IPS-NIHi7 (cell line): ENCODE results near the gene UGGT1.

ENCODE experiments used
- DNase-seq: peaks from one replicate; pipeline ENCODE4 v3.0.0; 2012; ENCODE audit warnings: mixed read lengths; ENCODE audit errors: extremely low spot score

Gene UGGT1, protein sequence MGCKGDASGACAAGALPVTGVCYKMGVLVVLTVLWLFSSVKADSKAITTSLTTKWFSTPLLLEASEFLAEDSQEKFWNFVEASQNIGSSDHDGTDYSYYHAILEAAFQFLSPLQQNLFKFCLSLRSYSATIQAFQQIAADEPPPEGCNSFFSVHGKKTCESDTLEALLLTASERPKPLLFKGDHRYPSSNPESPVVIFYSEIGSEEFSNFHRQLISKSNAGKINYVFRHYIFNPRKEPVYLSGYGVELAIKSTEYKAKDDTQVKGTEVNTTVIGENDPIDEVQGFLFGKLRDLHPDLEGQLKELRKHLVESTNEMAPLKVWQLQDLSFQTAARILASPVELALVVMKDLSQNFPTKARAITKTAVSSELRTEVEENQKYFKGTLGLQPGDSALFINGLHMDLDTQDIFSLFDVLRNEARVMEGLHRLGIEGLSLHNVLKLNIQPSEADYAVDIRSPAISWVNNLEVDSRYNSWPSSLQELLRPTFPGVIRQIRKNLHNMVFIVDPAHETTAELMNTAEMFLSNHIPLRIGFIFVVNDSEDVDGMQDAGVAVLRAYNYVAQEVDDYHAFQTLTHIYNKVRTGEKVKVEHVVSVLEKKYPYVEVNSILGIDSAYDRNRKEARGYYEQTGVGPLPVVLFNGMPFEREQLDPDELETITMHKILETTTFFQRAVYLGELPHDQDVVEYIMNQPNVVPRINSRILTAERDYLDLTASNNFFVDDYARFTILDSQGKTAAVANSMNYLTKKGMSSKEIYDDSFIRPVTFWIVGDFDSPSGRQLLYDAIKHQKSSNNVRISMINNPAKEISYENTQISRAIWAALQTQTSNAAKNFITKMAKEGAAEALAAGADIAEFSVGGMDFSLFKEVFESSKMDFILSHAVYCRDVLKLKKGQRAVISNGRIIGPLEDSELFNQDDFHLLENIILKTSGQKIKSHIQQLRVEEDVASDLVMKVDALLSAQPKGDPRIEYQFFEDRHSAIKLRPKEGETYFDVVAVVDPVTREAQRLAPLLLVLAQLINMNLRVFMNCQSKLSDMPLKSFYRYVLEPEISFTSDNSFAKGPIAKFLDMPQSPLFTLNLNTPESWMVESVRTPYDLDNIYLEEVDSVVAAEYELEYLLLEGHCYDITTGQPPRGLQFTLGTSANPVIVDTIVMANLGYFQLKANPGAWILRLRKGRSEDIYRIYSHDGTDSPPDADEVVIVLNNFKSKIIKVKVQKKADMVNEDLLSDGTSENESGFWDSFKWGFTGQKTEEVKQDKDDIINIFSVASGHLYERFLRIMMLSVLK (N-terminal part only)

DNA sequence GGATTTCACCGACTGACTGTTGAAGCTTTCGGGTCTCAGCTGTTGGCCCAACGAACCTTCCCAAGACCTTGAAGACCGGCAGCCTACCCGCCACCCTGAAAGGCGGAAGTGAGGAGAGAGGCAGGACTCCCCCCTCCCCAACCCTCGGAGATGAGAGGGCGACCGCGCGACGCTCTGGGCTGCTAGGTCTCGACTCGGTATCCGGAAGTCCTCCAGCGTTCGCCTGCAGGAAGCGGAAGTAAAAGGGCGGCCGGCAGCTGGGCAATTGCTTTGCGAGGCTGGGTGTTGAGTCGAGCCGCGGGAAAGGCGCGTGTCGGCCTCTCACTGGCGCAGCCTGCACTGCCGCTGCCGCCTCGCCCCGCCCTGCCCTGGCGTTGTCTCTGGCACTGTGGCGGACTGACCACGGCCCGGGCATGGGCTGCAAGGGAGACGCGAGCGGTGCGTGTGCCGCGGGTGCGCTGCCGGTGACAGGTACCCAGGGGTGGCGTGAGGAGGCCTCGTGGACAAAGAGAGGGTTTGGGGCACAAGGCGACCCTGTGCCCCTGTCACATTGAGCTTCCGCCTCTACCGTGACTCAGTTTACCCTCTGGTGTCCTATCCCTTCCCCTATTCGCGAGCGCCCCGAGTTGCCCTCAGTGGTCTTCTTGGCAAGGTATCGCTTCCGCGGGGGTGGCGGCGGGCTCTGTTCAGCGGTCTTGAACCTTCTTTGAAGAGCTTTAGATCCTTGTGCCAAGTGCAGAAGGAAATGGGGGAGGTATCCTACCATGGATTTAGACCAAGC is at the start of gene UGGT1:
Gene UGGT1 (plus strand): TSS at position 256 of the 781 bp plus-strand sequence. CDS start 158 bp downstream, at position 414.
- peak; percentile 98 for DNase-seq

DNA sequence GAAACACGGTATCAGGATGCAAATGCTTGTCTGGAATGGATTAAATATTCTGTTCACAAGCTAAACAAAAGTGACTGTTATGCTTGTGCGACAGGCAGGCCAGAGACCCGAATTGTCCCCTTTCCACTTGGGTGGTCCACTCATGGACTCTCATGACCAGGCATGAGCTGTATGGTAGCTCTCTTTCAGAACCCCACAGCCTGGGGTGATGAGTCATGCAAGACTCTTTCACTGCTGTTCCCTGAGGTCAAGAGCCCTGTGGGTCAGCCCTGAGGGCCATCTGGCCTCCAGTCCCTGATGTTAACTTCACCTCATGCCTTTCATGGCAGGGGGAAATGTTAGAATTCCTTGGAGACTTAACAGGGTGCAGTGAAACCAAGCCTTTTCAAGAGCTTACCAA is 49.4 kb upstream of the UGGT1 start:
- DNase-seq: no peak

GRCh38 chr2:128043041-128043440 is 48.0 kb upstream of the UGGT1 start:
- DNase-seq: no peak

DNA sequence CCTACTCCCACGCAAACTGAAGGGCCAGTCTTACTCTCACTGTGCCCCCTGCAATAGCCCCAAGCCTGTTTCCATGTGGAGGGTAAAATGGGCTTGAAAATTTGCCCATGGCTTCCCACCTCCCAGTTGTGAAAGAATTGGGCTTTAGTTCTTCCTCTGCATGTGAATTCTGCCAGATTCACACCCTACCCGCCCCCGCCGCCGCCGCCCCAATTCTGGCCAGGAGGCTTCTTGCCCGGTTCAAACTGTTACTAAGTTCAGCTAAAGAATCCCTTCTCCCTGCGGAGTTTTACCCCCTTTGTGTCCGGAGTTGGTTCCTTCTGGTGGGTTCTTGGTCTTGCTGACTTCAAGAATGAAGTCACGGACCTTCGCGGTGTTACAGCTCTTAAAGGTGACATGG is 37.7 kb upstream of the UGGT1 start:
- no peak for DNase-seq

DNA sequence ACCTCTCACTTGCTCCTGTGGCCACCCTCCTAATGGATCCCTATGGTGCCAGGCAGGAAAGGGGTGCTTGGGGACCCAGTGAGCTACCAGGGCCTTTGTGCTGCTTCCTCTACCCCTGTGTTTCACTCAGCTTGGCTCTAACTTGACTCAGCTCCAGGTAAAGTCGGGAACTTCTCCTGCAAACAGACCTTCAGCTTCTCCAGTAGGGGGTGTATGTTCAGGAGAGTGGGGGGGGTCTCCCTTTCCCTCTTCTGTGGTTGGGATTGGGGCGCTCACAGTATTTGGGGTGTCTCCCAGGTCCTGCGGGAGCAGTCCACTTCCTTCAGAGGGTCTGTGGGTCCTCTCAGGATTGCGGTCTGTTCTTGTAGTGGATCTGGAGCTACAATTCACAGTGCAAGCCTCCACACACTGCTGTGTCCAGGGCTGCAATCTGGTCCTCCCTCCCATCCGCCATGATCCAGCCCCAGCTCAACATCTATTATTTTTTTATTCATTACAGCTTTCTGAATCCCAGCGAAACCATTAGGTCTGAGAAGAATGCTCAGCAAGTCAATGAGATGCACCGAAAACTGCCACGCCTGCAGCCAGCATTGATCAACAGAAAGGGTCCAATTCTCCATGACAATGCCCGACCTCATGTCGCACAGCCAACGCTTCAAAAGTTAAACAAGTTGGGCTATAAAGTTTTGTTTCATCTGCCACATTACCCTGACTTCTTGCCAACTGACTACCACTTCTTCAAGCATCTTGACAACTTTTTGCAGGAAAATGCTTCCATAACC is 36.7 kb upstream of the UGGT1 start:
- DNase-seq: no peak

GRCh38 chr2:128057334-128057733 is 33.7 kb upstream of the UGGT1 start:
- DNase-seq: no peak

DNA sequence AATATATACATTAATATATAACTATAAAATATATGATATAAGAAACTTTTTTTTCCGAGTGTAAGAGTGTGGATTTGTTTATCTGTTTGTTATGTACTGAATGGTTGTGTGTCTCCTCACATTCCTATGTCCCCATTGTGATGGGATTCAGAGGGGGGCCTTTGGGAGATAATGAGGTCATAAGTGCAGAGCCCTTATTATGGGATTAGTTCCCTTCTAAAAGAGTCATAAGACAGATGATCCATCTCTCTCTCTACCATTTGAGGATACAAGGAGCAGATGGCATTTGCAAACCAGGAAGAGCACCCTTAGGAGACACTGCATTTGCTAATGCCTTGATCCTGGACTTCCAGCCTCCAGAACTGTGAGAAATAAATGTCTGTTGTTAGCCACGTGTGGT is 32.9 kb upstream of the UGGT1 start:
- no peak for DNase-seq

DNA sequence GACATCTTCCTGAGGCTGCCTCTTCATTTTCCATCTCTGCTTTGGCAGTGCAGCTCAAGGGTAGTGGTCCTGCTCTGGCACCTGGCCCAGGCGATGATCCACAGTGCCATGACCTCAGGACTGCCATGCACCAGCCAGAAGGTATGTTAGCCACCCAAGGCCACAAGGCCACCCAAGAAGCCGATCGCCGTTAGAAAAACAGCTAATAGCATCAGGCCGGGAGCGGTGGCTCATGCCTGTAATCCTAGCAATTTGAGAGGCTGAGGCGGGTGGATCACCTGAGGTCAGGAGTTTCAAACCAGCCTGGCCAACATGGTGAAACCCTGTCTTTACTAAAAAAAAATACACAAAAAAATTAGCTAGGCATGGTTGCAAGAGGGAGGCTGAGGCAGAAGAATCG is 28.4 kb upstream of the UGGT1 start:
- DNase-seq: no peak

GRCh38 chr2:128064353-128064752 is 26.6 kb upstream of the UGGT1 start:
- no peak for DNase-seq

- no peak for DNase-seq
These were observed 21.2 kb upstream of the UGGT1 start for GRCh38 chr2:128069769-128070168.

DNA sequence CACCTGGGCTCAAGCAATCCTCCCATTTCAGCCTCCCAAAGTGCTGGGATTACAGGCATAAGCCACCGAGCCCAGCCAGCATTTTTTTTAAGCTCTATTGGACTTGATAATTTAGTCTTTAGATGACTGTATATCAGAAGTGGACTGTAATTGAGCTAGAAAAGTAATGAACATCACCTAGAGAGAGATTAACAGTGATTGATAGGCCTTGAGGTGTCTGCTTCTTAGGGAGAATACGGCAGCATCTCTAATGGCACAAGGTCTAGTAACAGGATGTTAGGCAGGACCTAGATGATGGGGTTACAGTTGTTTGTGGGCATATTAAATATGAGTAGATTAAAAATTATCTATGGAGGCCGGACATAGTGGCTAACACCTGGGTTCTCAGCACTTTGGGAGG is 17.7 kb upstream of the UGGT1 start:
- no peak for DNase-seq

- no peak for DNase-seq
These were observed 14.4 kb upstream of the UGGT1 start for GRCh38 chr2:128076461-128077106.

DNA sequence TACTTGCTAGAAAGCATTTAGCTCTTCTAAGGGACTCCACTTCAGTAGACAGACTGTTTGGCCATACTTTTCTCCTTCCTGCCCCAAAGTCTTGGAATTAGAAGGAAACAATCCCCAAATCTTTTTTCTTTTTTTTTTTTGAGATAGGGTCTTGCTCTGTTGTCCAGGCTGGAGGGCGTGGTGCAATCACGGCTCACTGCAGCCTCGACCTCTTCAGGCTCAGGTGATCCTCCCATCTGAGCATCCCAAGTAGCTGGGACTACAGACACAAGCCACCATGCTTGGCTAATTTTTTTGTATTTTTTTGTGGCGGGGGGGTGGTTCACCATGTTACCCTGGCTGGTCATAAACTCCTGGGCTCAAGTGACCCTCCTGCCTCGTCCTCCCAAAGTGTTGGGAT is 6.2 kb upstream of the UGGT1 start:
- DNase-seq: no peak

GRCh38 chr2:128086244-128086643 is 4.8 kb upstream of the UGGT1 start:
- no peak for DNase-seq

DNA sequence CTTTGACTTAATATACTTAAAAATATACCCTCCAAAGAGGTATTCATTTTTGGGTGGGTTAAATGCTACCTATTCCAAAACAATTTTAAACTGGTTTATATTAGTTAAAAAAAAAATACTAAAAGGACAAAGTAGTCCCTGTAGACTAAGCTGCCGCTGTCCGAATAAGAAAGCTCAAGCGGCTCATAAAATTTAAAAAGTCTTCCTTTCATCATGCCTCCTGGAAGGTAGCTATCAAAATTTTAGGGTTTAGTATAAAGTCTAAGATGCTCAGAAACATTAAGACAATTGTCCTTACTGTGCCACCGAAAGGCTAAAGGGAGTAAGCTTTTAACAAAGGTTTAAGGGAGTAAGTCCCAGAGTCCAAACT is 440 bp upstream of the UGGT1 start:
- no peak for DNase-seq

GRCh38 chr2:128091726-128092080 is 703 bp downstream of the UGGT1 start:
- no peak for DNase-seq

- DNase-seq: no peak
These were observed 1.7 kb downstream of the UGGT1 start for GRCh38 chr2:128092656-128093055.

DNA sequence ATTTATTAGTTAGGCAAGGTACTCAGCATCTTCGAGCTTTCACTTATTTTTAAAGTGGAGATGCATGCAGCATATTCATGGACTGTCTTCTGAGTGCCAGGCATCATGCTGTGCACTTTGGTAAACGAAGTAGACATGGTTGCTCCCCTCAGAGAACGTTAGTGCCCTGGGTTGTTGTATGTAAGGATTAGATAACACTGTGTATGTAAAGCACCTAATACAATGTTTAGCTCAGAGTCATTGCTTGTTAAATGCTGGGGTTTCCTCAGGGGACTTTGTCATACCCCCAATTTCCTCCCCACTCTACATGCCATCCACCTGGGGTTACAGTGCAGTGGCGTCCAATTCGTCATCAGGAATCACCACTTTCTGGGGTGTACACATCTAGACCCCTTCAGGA is 2.8 kb downstream of the UGGT1 start:
- DNase-seq: no peak

- no peak for DNase-seq
These were observed 4.2 kb downstream of the UGGT1 start for GRCh38 chr2:128095201-128095600.

GRCh38 chr2:128103407-128103806 is 12.4 kb downstream of the UGGT1 start:
- no peak for DNase-seq
